ENCODE measurements around the gene HMCN2. TPM values are rescaled to one million over a fixed set of nuclear protein-coding genes. Genes with fewer than 3 reads are reported as not detected.

HMCN2 gene
- total and polyA plus RNA-seq, 8 donors = 1.1 to 21.1 (median 5.0) TPM

- intact Hi-C loops (cut with DNase I; ENCODE audit: low total_unique reads) = loop anchor here (5.0 kb wide), 2 partner anchors 109 to 126 kb away; no protein-coding TSS in a partner anchor
- Histone ChIP-seq H3K27me3 (no peaks in the 10 kb centered on the region), H3K4me3 (no peak overlapping the region), H3K4me1 (peaks cover 7 to 19% (median 11%) of the 10 kb centered on the region in 4 donors), H3K27ac (no peak overlapping the region), H3K36me3 (peaks cover 0 to 38% (median 15%) of the 10 kb centered on the region in 4 donors), H3K9me3 (peaks cover 0 to 3% (median 1%) of the 10 kb centered on the region in 4 donors)
- TF ChIP-seq POLR2A (IDR thresholded peaks at IDR 0.05) (no peak), CTCF (IDR thresholded peaks at IDR 0.05) (no peak), EP300 (IDR thresholded peaks at IDR 0.05) (no peak), POLR2AphosphoS5 (IDR thresholded peaks at IDR 0.05) (no peak)
- DNase-seq = no peak
- 80 to 83% (median 82%) methylated on average over 27 of the region's 27 CpGs for WGBS, 5 donors
These were observed 32.5 kb upstream of the HMCN2 start for GRCh38 chr9:130232899-130233586.

- intact Hi-C loops (cut with DNase I; ENCODE audit: low total_unique reads) = loop anchor here (5.0 kb wide), 2 partner anchors 109 to 126 kb away; no protein-coding TSS in a partner anchor
- H3K27me3 ChIP-seq = no peaks in the 10 kb centered on the region
- peaks cover 0 to 32% (median 12%) of the 10 kb centered on the region in 4 donors for H3K36me3 ChIP-seq
- no peaks in the 10 kb centered on the region for H3K9me3 ChIP-seq
- H3K4me3 ChIP-seq = no peak overlapping the region
- TF ChIP-seq POLR2A (IDR thresholded peaks at IDR 0.05) (no peak), EP300 (IDR thresholded peaks at IDR 0.05) (no peak), CTCF (IDR thresholded peaks at IDR 0.05) (no peak), POLR2AphosphoS5 (IDR thresholded peaks at IDR 0.05) (no peak)
- no peak for DNase-seq
- WGBS, 5 donors = 89 to 96% (median 90%) methylated on average over 8 of the region's 8 CpGs
- peak overlapping the region in 1 of 5 donors; percentile 47 for H3K27ac ChIP-seq
- peaks cover 7 to 19% (median 11%) of the 10 kb centered on the region in 4 donors for H3K4me1 ChIP-seq
These were observed 32.0 kb upstream of the HMCN2 start for GRCh38 chr9:130233587-130233945.

GRCh38 chr9:130234340-130235260 is 31.0 kb upstream of the HMCN2 start:
- peak overlapping the region in 3 of 5 donors; percentile 26 to 74 (median 47) for H3K27ac ChIP-seq
- H3K36me3 ChIP-seq = peaks cover 0 to 31% (median 11%) of the 10 kb centered on the region in 4 donors
- H3K4me3 ChIP-seq = no peak overlapping the region
- intact Hi-C loops (cut with DNase I; ENCODE audit: low total_unique reads) = loop anchor here (5.0 kb wide), 2 partner anchors 108 to 127 kb away; no protein-coding TSS in a partner anchor
- no peaks in the 10 kb centered on the region for H3K27me3 ChIP-seq
- WGBS, 5 donors = 81 to 91% (median 88%) methylated on average over 15 to 26 of the region's 26 CpGs
- H3K9me3 ChIP-seq = no peaks in the 10 kb centered on the region
- peaks cover 7 to 19% (median 13%) of the 10 kb centered on the region in 4 donors for H3K4me1 ChIP-seq
- no peak for TF ChIP-seq EP300 (IDR thresholded peaks at IDR 0.05)
- no peak for TF ChIP-seq POLR2A (IDR thresholded peaks at IDR 0.05)
- no peak for TF ChIP-seq POLR2AphosphoS5 (IDR thresholded peaks at IDR 0.05)
- TF ChIP-seq CTCF (IDR thresholded peaks at IDR 0.05) = no peak
- DNase-seq = no peak

Measured in stomach (tissue), 9 donors.